HCT116 (cell line): ENCODE results near the gene APLP1. TPM values are rescaled to one million over a fixed set of nuclear protein-coding genes. Genes with fewer than 3 reads are reported as not detected.

Source experiments
- ATAC-seq: fragments of 200-7000 bp; cut with Tn5 transposase; 2 replicates; pipeline ENCODE4 v1.9.1; 2020; ENCODE audit warnings: mild to moderate bottlenecking, moderate library complexity
- BruUV-seq: library from RNA; stranded (reverse); fragments of 400-500 nt; replicated peaks from 2 replicates; lab custom pipeline; 2021; lab: Mats Ljungman, UMichigan
- CTCF ChIA-PET: fragments of 300-600 bp; sonication (Branson Sonifier 250); formaldehyde crosslinking; loops from one replicate; lab custom pipeline; 2021; ENCODE audit warnings: antibody characterized with exemption; lab: Charles Lee
- POLR2A ChIA-PET: fragments of 300-600, 350-600 bp; sonication (Branson Sonifier 250); formaldehyde crosslinking; loops from one replicate; lab custom pipeline; 2021; ENCODE audit warnings: antibody characterized with exemption; lab: Charles Lee
- RAD21 ChIA-PET, 2 experiments: fragments of 300-600 bp; sonication (Branson Sonifier 250); formaldehyde crosslinking; loops; one replicate each; lab custom pipeline; 2023; ENCODE audit warnings: low total read pairs in 2 of 2; ENCODE audit not compliant: uncharacterized antibody in 2 of 2, unreplicated experiment in 2 of 2, low non-redundant PET in 1 of 2; lab: Charles Lee
- DNase-seq: peaks from one replicate; pipeline ENCODE4 v3.0.0-alpha.2; 2010; ENCODE audit warnings: low read depth, low spot score
- H2AFZ ChIP-seq: fragments of 200-600 bp; shearing (Covaris generic), sonication (generic); 2 replicates; pipeline ENCODE4 v1.6.1; 2017; ENCODE audit warnings: low read depth, mixed run types, mixed read lengths, antibody characterized with exemption, low read length; ENCODE audit not compliant: poor library complexity, severe bottlenecking
- H3K27ac ChIP-seq: 2 replicates; pipeline ENCODE4 v1.5.1; 2012; ENCODE audit warnings: low read depth, low read length
- H3K27me3 ChIP-seq: fragments of 200-600 bp; sonication (generic); 2 replicates; pipeline ENCODE4 v1.6.1; 2016; ENCODE audit warnings: mixed run types, low read length, mixed read lengths; ENCODE audit not compliant: insufficient read depth
- H3K36me3 ChIP-seq, 2 experiments: fragments of 200-500 bp in 1 of 2; fragments of 200-600 bp in 1 of 2; sonication (Bioruptor generic) in 1 of 2; sonication (generic) in 1 of 2; 2 replicates each; pipeline versions ENCODE4 v1.5.1 to v1.6.1; 2014 to 2016; ENCODE audit warnings: low read length in 2 of 2, inconsistent platforms in 1 of 2, mixed read lengths in 1 of 2, mixed run types in 1 of 2; ENCODE audit not compliant: insufficient read depth in 2 of 2, control insufficient read depth in 1 of 2
- H3K4me1 ChIP-seq, 2 experiments: fragments of 200-600 bp in 1 of 2; sonication (generic) in 1 of 2; 2 replicates each; pipeline versions ENCODE4 v1.5.1 to v1.6.1; 2012 to 2017; ENCODE audit warnings: low read length in 2 of 2, inconsistent platforms in 1 of 2, mild to moderate bottlenecking in 1 of 2, mixed read lengths in 1 of 2, mixed run types in 1 of 2, moderate library complexity in 1 of 2; ENCODE audit not compliant: insufficient read depth in 2 of 2, control insufficient read depth in 1 of 2
- H3K4me2 ChIP-seq: fragments of 200-600 bp; sonication (generic); 2 replicates; pipeline ENCODE4 v1.6.1; 2017; ENCODE audit warnings: mixed run types, low read length, mixed read lengths
- H3K4me3 ChIP-seq, 2 experiments: fragments of 200-600 bp in 1 of 2; sonication (generic) in 1 of 2; replicated peaks in 1 of 2; 2 replicates each; pipeline ENCODE4 v1.5.1; 2011 to 2016; ENCODE audit warnings: low read length in 2 of 2, control low read depth in 1 of 2, low read depth in 1 of 2, mild to moderate bottlenecking in 1 of 2, mixed read lengths in 1 of 2, mixed run types in 1 of 2
- H3K79me2 ChIP-seq: fragments of 200-600 bp; sonication (generic); 2 replicates; pipeline ENCODE4 v1.6.1; 2017; ENCODE audit warnings: mild to moderate bottlenecking, mixed run types, low read length, moderate library complexity, mixed read lengths; ENCODE audit not compliant: insufficient read depth
- H3K9ac ChIP-seq: fragments of 200-600 bp; sonication (generic); 2 replicates; pipeline ENCODE4 v1.6.1; 2016; ENCODE audit warnings: low read length, mixed read lengths
- H3K9me2 ChIP-seq: fragments of 200-600 bp; sonication (generic), shearing (Covaris generic); 2 replicates; pipeline ENCODE4 v1.6.1; 2017; ENCODE audit warnings: mixed run types, mild to moderate bottlenecking, moderate library complexity; ENCODE audit not compliant: insufficient read depth
- H3K9me3 ChIP-seq, 2 experiments: fragments of 200-500 bp in 1 of 2; fragments of 200-600 bp in 1 of 2; sonication (Bioruptor generic) in 1 of 2; sonication (generic) in 1 of 2; 2 replicates each; pipeline ENCODE4 v1.6.1; 2014 to 2017; ENCODE audit warnings: low read length in 2 of 2, mixed read lengths in 2 of 2, inconsistent platforms in 1 of 2, low read depth in 1 of 2, mild to moderate bottlenecking in 1 of 2, mixed run types in 1 of 2, moderate library complexity in 1 of 2; ENCODE audit not compliant: control insufficient read depth in 1 of 2, insufficient read depth in 1 of 2
- H4K20me1 ChIP-seq: fragments of 200-600 bp; sonication (generic), shearing (Covaris generic); 2 replicates; pipeline ENCODE4 v1.6.1; 2017; ENCODE audit warnings: mixed run types, mild to moderate bottlenecking, moderate library complexity; ENCODE audit not compliant: insufficient read depth
- ATF3 ChIP-seq: IDR thresholded peaks from 2 replicates; pipeline ENCODE4 v1.6.1; 2012
- CBX3 ChIP-seq: IDR thresholded peaks from 2 replicates; pipeline ENCODE4 v1.6.1; 2012; ENCODE audit warnings: low read depth
- EGR1 ChIP-seq: IDR thresholded peaks from 2 replicates; pipeline ENCODE4 v1.6.1; 2012; ENCODE audit warnings: low read depth
- EZH2 ChIP-seq: fragments of 200-600 bp; sonication (generic); IDR thresholded peaks from 2 replicates; pipeline ENCODE4 v1.6.1; 2017; ENCODE audit warnings: antibody characterized with exemption, mixed run types
- FOSL1 ChIP-seq: IDR thresholded peaks from 2 replicates; pipeline ENCODE4 v1.6.1; 2012; ENCODE audit warnings: low read depth
- JUND ChIP-seq: IDR thresholded peaks from 2 replicates; pipeline ENCODE4 v1.6.1; 2012
- MAX ChIP-seq: IDR thresholded peaks from 2 replicates; pipeline ENCODE4 v1.6.1; 2012
- POLR2A ChIP-seq: IDR thresholded peaks from 2 replicates; pipeline ENCODE4 v1.7.0; 2011; ENCODE audit warnings: borderline replicate concordance; ENCODE audit not compliant: insufficient read depth, insufficient read length; ENCODE audit errors: extremely low read depth
- POLR2AphosphoS5 ChIP-seq: IDR thresholded peaks from 2 replicates; pipeline ENCODE4 v1.6.1; 2011; ENCODE audit warnings: mild to moderate bottlenecking, low read depth, low read length, moderate library complexity
- RAD21 ChIP-seq: IDR thresholded peaks from 2 replicates; pipeline ENCODE4 v1.6.1; 2012; ENCODE audit warnings: low read depth, mild to moderate bottlenecking
- REST ChIP-seq: IDR thresholded peaks from 2 replicates; pipeline ENCODE4 v1.6.1; 2012; ENCODE audit warnings: low read depth
- SIN3A ChIP-seq: IDR thresholded peaks from 2 replicates; pipeline ENCODE4 v1.6.1; 2012; ENCODE audit warnings: low read depth
- SP1 ChIP-seq: IDR thresholded peaks from 2 replicates; pipeline ENCODE4 v1.6.1; 2012; ENCODE audit warnings: low read depth
- SRF ChIP-seq: IDR thresholded peaks from 2 replicates; pipeline ENCODE4 v1.6.1; 2012; ENCODE audit warnings: low read depth
- TCF7L2 ChIP-seq: IDR thresholded peaks from 2 replicates; pipeline ENCODE4 v1.7.0; 2011; ENCODE audit warnings: borderline replicate concordance, inconsistent platforms; ENCODE audit not compliant: insufficient read depth, insufficient read length; ENCODE audit errors: extremely low read depth
- YY1 ChIP-seq: IDR thresholded peaks from 2 replicates; pipeline ENCODE4 v1.6.1; 2011; ENCODE audit warnings: low read length, low read depth, moderate library complexity, mild to moderate bottlenecking; ENCODE audit not compliant: insufficient replicate concordance; ENCODE audit errors: extremely low read depth
- ZFX ChIP-seq: fragments of 450-650 bp; IDR thresholded peaks from 2 replicates; pipeline ENCODE4 v1.6.1; 2017
- ZNF274 ChIP-seq: fragments of 200-500 bp; sonication (Bioruptor generic); IDR thresholded peaks from 2 replicates; pipeline ENCODE4 v1.6.1; 2014; ENCODE audit warnings: mild to moderate bottlenecking, low read depth, low read length, inconsistent platforms
- intact Hi-C: fragments of 100-400 bp; cut with micrococcal nuclease; formaldehyde crosslinking; loops from 2 replicates; pipeline ENCODE4 v1.10.0; 2022
- total RNA-seq: library from RNA; stranded (reverse); gene quantifications from one replicate; pipeline ENCODE4 v1.2.1, GENCODE V29; 2021; ENCODE audit not compliant: unreplicated experiment

APLP1 gene
- total RNA-seq, 1 experiment from 2014 or later: 41.2 TPM

- no peak for TF ChIP-seq REST
- TF ChIP-seq YY1: no peak
- no peak for TF ChIP-seq EZH2
- TF ChIP-seq MAX: no peak
- TF ChIP-seq POLR2AphosphoS5: peak; percentile 54
- no peak for TF ChIP-seq TCF7L2
- no peak for TF ChIP-seq CBX3
- TF ChIP-seq RAD21: no peak
- TF ChIP-seq EGR1: no peak
- TF ChIP-seq SP1: peak; percentile 12; the same call in 1 of the 2 replicates
- no peak for TF ChIP-seq SRF
- TF ChIP-seq ZNF274: no peak
- TF ChIP-seq POLR2A: peak; percentile 22
- no peak for TF ChIP-seq ATF3
- no peak for TF ChIP-seq FOSL1
- no peak for TF ChIP-seq SIN3A
- no peak for TF ChIP-seq JUND
- TF ChIP-seq ZFX: no peak
- TF ChIP-seq, all 23 proteins: peak for 3
- RAD21 ChIA-PET: no interaction called here
- H3K79me2 ChIP-seq: no peaks in the 10 kb centered on the region
- no peaks in the 10 kb centered on the region for H4K20me1 ChIP-seq
- no peak overlapping the region for H3K27ac ChIP-seq
- intact Hi-C loops: no loop called here
- no peaks in the 10 kb centered on the region for H3K9me3 ChIP-seq
- no peak overlapping the region for H2AFZ ChIP-seq
- no TSS peak for BruUV-seq
- no peaks in the 10 kb centered on the region for H3K27me3 ChIP-seq
- peak; percentile 80 for ATAC-seq
- no peaks in the 10 kb centered on the region for H3K9me2 ChIP-seq
- 0 out of 2 replicates have a peak overlapping the region, but pooled peaks have one; percentile 26 for H3K9ac ChIP-seq
- POLR2A ChIA-PET: interaction anchor here (0.7 to 1.0 kb wide), 2 partner anchors 17 to 199 kb away, joined by 3 to 4 read pairs; no protein-coding TSS in a partner anchor
- H3K4me1 ChIP-seq: peaks cover 17 to 35% of the 10 kb centered on the region in 2 experiments; a peak in 3 of 4 replicates
- peak; percentile 74 for DNase-seq
- H3K4me2 ChIP-seq: peak overlapping the region; percentile 98
- CTCF ChIA-PET: no interaction called here
- no peaks in the 10 kb centered on the region for H3K36me3 ChIP-seq
- H3K4me3 ChIP-seq: peak overlapping the region; percentile 34 to 50
Observed at GRCh38 chr19:35843676-35844481, 24.5 kb upstream of the APLP1 start.
